ENCODE measurements around the gene C1orf21.

C1orf21 gene

GRCh38 chr1:184530226-184530625 lies 143.4 kb downstream of the C1orf21 start:
- no peak for DNase-seq

- no peak for DNase-seq
These were observed 144.5 kb downstream of the C1orf21 start for GRCh38 chr1:184531296-184531695.

- no peak for DNase-seq
These were observed 145.4 kb downstream of the C1orf21 start for GRCh38 chr1:184532199-184532598.

- DNase-seq: no peak
These were observed 146.2 kb downstream of the C1orf21 start for GRCh38 chr1:184533049-184533448.

GRCh38 chr1:184533915-184534314 lies 147.1 kb downstream of the C1orf21 start:
- DNase-seq: no peak

GRCh38 chr1:184534690-184535089 lies 147.9 kb downstream of the C1orf21 start:
- DNase-seq: no peak

- DNase-seq: no peak
These were observed 148.6 kb downstream of the C1orf21 start for GRCh38 chr1:184535191-184535970.

GRCh38 chr1:184536246-184536985 lies 149.6 kb downstream of the C1orf21 start:
- DNase-seq: no peak

GRCh38 chr1:184539580-184539979 lies 152.8 kb downstream of the C1orf21 start:
- no peak for DNase-seq

GRCh38 chr1:184541537-184542152 lies 154.8 kb downstream of the C1orf21 start:
- no peak for DNase-seq

GRCh38 chr1:184542291-184542690 lies 155.5 kb downstream of the C1orf21 start:
- DNase-seq: no peak

- no peak for DNase-seq
These were observed 158.8 kb downstream of the C1orf21 start for GRCh38 chr1:184545601-184546000.

GRCh38 chr1:184552446-184552845 lies 165.6 kb downstream of the C1orf21 start:
- DNase-seq: no peak

- DNase-seq: no peak
These were observed 167.0 kb downstream of the C1orf21 start for GRCh38 chr1:184553845-184554244.

GRCh38 chr1:184555665-184556641 lies 169.1 kb downstream of the C1orf21 start:
- no peak for DNase-seq

GRCh38 chr1:184556665-184557064 lies 169.8 kb downstream of the C1orf21 start:
- DNase-seq: no peak

GRCh38 chr1:184557423-184558347 lies 170.9 kb downstream of the C1orf21 start:
- DNase-seq: no peak

- DNase-seq: no peak
These were observed 171.9 kb downstream of the C1orf21 start for GRCh38 chr1:184558691-184559090.

GRCh38 chr1:184559117-184559713 lies 172.4 kb downstream of the C1orf21 start:
- no peak for DNase-seq

- no peak for DNase-seq
These were observed 176.0 kb downstream of the C1orf21 start for GRCh38 chr1:184562806-184563205.

- DNase-seq: no peak
These were observed 176.5 kb downstream of the C1orf21 start for GRCh38 chr1:184563308-184563707.

Data from activated CD4-positive, alpha-beta T cell treated with anti-CD3 and anti-CD28 coated beads, Interleukin-2, amount 50 U/mL, for 4 hours (primary cell).